GM23248 (cell line): Measurements from ENCODE around the gene NUP93. TPM values are rescaled to one million over a fixed set of nuclear protein-coding genes. Genes with fewer than 3 reads are reported as not detected.

Experiments
- DNase-seq: peaks from one replicate; pipeline ENCODE4 v3.0.0-alpha.2; 2015
- H2AFZ ChIP-seq: fragments of 200-600 bp; sonication (generic); 2 replicates; pipeline ENCODE4 v1.6.1; 2016; ENCODE audit warnings: antibody characterized with exemption
- H3F3A ChIP-seq: fragments of 200-600 bp; sonication (generic); 2 replicates; pipeline ENCODE4 v1.6.1; 2016; ENCODE audit warnings: mild to moderate bottlenecking, antibody characterized with exemption, mixed run types; ENCODE audit not compliant: insufficient read depth
- H3K27ac ChIP-seq: fragments of 200-600 bp; sonication (generic); 2 replicates; pipeline ENCODE4 v1.5.1; 2016; ENCODE audit warnings: mild to moderate bottlenecking
- H3K27me3 ChIP-seq: fragments of 200-600 bp; sonication (generic); replicated peaks from 2 replicates; pipeline ENCODE4 v1.6.1; 2016; ENCODE audit warnings: mild to moderate bottlenecking; ENCODE audit not compliant: insufficient read depth
- H3K36me3 ChIP-seq: fragments of 200-600 bp; sonication (generic); 2 replicates; pipeline ENCODE4 v1.6.1; 2016; ENCODE audit warnings: low read depth, mild to moderate bottlenecking
- H3K4me1 ChIP-seq: fragments of 200-600 bp; sonication (generic); 2 replicates; pipeline ENCODE4 v1.6.1; 2016; ENCODE audit warnings: mild to moderate bottlenecking; ENCODE audit not compliant: insufficient read depth
- H3K4me2 ChIP-seq: fragments of 200-600 bp; sonication (generic); one replicate; pipeline ENCODE4 v1.6.1; 2016; ENCODE audit warnings: mild to moderate bottlenecking; ENCODE audit not compliant: unreplicated experiment
- H3K4me3 ChIP-seq: fragments of 200-600 bp; sonication (generic); 2 replicates; pipeline ENCODE4 v1.5.1; 2016; ENCODE audit warnings: mild to moderate bottlenecking
- H3K79me2 ChIP-seq: fragments of 200-600 bp; sonication (generic); 2 replicates; pipeline ENCODE4 v1.6.1; 2016; ENCODE audit warnings: mild to moderate bottlenecking; ENCODE audit not compliant: insufficient read depth
- H3K9ac ChIP-seq: fragments of 200-600 bp; sonication (generic); 2 replicates; pipeline ENCODE4 v1.6.1; 2016; ENCODE audit warnings: mild to moderate bottlenecking
- H3K9me2 ChIP-seq: fragments of 200-600 bp; sonication (generic); 2 replicates; pipeline ENCODE4 v1.6.1; 2016; ENCODE audit warnings: mixed run types, mild to moderate bottlenecking, moderate library complexity; ENCODE audit not compliant: insufficient read depth
- H3K9me3 ChIP-seq: fragments of 200-600 bp; sonication (generic); one replicate; pipeline ENCODE4 v1.6.1; 2017; ENCODE audit warnings: low read depth
- H4K20me1 ChIP-seq: fragments of 200-600 bp; sonication (generic); 2 replicates; pipeline ENCODE4 v1.6.0; 2016; ENCODE audit not compliant: insufficient read depth
- EZH2 ChIP-seq: fragments of 200-600 bp; sonication (generic); IDR thresholded peaks from 2 replicates; pipeline ENCODE4 v1.6.1; 2018; ENCODE audit warnings: antibody characterized with exemption, mild to moderate bottlenecking; ENCODE audit not compliant: insufficient read depth, poor library complexity, severe bottlenecking
- EZH2phosphoT487 ChIP-seq: fragments of 200-600 bp; sonication (generic); IDR thresholded peaks from 2 replicates; pipeline ENCODE4 v1.6.1; 2018; ENCODE audit warnings: antibody characterized with exemption, moderate library complexity, mild to moderate bottlenecking, low read depth; ENCODE audit not compliant: insufficient read depth
- WGBS, 2 experiments: methylation state at CpG; one replicate each; pipeline ENCODE4 v1.1.6; 2015 to 2017; ENCODE audit warnings: low lambda C conversion rate in 2 of 2, low coverage in 1 of 2; ENCODE audit errors: missing lambda C conversion rate in 2 of 2; 5-methylcytosine and 5-hydroxymethylcytosine counted together
- in situ Hi-C: fragments of 300-500 bp; cut with MboI; formaldehyde crosslinking; loops from 2 replicates; pipeline ENCODE4 v1.15.0; 2020
- polyA plus RNA-seq: library from polyadenylated mRNA; unstranded; fragments of >200 nt; fragmentation: Nextera tagmentation; extraction: Ambion mirVana; gene quantifications from 2 replicates; pipeline ENCODE4 v1.2.1, GENCODE V29; 2016
- total RNA-seq: library from RNA; depleted of rRNA; stranded (reverse); fragments of >200 nt; shearing (Covaris generic); gene quantifications from 2 replicates; pipeline ENCODE4 v1.2.3, GENCODE V29; 2014

The NUP93 gene
- total and polyA plus RNA-seq, 2 experiments from 2014 or later = 47.1 to 51.2 TPM

DNA sequence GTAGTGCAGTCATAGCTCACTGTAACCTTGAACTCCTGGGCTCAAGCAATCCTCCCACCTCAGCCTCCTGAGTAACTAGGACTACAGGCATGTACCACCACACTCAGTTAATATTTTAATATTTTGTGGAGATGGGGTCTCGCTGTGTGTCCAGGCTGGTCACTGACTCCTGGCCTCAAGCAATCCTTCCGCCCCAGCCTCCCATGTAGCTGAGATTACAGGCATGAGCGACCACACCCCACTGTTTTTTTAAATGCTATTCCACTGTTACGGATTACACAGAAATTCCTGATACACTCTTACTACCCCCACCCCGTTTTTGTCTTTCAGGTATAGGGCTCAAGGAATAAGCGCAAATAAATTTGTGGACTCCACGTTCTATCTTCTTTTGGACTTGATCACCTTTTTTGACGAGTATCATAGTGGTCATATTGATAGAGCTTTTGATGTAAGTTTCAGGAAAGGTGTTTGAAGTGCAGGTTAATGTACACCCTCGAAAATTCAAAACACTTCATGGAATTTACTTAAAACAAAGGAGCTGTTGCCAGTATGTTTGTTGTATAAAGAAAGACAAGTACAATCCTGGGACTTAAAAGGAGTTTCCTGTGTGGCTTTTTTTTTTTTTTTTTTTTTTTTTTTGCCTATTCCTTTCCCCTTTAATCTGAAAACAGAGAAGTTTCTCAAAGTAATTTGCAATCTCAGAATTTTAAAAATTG lies 108.9 kb downstream of the NUP93 start:
- no peak for DNase-seq

DNA sequence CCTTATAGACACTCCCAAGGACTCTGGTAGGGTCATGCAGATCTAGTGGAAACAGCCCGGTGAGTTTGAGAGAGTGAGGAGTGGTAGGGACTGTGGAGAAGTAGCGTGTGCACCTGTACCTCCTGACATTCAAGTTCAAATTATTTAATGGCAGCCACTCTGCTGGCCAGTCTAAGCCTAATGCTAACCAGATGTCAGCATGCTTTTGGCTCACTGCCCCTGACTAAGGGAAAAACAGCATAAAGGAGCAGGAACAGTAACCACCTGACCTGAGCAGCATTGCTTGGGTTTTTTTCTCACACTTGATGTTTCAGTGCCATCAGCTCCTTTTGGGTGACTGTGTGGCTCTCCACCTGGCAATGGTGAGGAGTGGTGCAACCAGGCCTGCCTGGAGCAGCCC lies 111.3 kb downstream of the NUP93 start:
- no peaks in the 10 kb centered on the region for H3K27me3 ChIP-seq
- no peak for TF ChIP-seq EZH2phosphoT487
- no peak for TF ChIP-seq EZH2
- in situ Hi-C loops = no loop called here
- H3K9ac ChIP-seq = no peak overlapping the region
- no peaks in the 10 kb centered on the region for H4K20me1 ChIP-seq
- no peak overlapping the region for H3K4me2 ChIP-seq
- H3K79me2 ChIP-seq = no peaks in the 10 kb centered on the region
- no peak overlapping the region for H2AFZ ChIP-seq
- no peaks in the 10 kb centered on the region for H3K9me2 ChIP-seq
- DNase-seq = peak; percentile 74
- 51 to 54% methylated on average over 2 of the region's 2 CpGs for WGBS, 2 experiments
- peaks cover 7% of the 10 kb centered on the region; the same call in 1 of the 2 replicates for H3K36me3 ChIP-seq
- H3F3A ChIP-seq = no peaks in the 10 kb centered on the region
- no peaks in the 10 kb centered on the region for H3K9me3 ChIP-seq
- H3K4me3 ChIP-seq = no peak overlapping the region
- H3K4me1 ChIP-seq = no peaks in the 10 kb centered on the region
- H3K27ac ChIP-seq = no peak overlapping the region

More for the DNA sequence above, 108.9 kb downstream of the NUP93 start:
- Histone ChIP-seq H3K4me3 (no peak overlapping the region), H3K9ac (no peak overlapping the region), H3K36me3 (peaks cover 20% of the 10 kb centered on the region), H4K20me1 (no peaks in the 10 kb centered on the region), H3F3A (no peaks in the 10 kb centered on the region), H3K27ac (no peak overlapping the region), H3K79me2 (no peaks in the 10 kb centered on the region), H3K9me3 (no peaks in the 10 kb centered on the region), H3K4me2 (no peak overlapping the region), H3K4me1 (no peaks in the 10 kb centered on the region), H3K27me3 (no peaks in the 10 kb centered on the region), H3K9me2 (no peaks in the 10 kb centered on the region), H2AFZ (no peak overlapping the region)
- TF ChIP-seq EZH2phosphoT487 (no peak), EZH2 (no peak)
- in situ Hi-C loops = no loop called here
- WGBS, 2 experiments = 94 to 95% methylated on average over 9 of the region's 9 CpGs

DNA sequence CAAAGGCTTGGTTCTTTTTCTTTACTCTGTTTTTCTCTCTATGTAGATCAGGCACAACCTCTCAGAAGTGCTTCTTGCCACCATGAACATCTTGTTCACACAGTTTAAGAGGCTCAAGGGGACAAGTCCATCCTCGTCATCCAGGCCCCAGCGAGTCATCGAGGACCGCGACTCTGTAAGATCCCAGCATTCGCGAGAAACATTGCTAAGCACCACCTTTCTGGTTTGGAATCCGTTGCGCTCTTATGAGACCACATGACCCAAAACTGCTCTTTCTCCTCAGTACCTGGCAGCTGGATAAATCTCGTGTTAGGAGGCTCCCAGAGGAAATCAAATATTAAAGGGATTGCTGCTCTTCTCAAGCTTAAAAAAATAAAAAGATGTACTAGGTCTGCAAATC lies 111.7 kb downstream of the NUP93 start:
- Histone ChIP-seq H3F3A (no peaks in the 10 kb centered on the region), H3K4me1 (no peaks in the 10 kb centered on the region), H3K27me3 (no peaks in the 10 kb centered on the region), H4K20me1 (no peaks in the 10 kb centered on the region), H3K27ac (no peak overlapping the region), H3K4me2 (no peak overlapping the region), H3K36me3 (peaks cover 7% of the 10 kb centered on the region; the same call in 1 of the 2 replicates), H3K4me3 (no peak overlapping the region), H2AFZ (no peak overlapping the region), H3K9me3 (no peaks in the 10 kb centered on the region), H3K9ac (no peak overlapping the region), H3K79me2 (no peaks in the 10 kb centered on the region), H3K9me2 (no peaks in the 10 kb centered on the region)
- TF ChIP-seq EZH2 (no peak), EZH2phosphoT487 (no peak)
- DNase-seq = no peak
- in situ Hi-C loops = no loop called here
- 96% methylated on average over 10 of the region's 10 CpGs for WGBS, 2 experiments

DNA sequence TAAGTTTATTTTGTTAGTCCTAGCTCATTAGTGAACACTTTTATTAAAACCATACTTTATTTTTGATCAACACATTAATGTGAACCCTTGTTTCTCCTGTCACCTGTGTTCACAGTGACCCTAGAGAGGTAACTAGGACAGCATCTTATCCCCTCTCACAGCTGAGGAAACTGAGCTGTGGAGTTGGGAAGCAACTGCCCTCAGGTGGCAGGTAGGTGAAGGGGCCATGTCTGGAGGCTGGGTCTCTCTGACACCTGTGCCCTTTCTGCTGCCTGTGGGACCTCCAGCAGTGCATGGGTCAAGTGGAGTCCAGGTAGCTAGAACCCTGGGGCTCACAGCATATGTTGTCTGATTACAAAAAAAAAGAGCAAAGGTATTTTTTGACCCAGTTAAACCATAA lies 112.2 kb downstream of the NUP93 start:
- Histone ChIP-seq H3K36me3 (peaks cover 7% of the 10 kb centered on the region; the same call in 1 of the 2 replicates), H3K9me3 (no peaks in the 10 kb centered on the region), H3K27me3 (no peaks in the 10 kb centered on the region)

More for the DNA sequence above, 112.2 kb downstream of the NUP93 start:
- H3K4me3 ChIP-seq = no peak overlapping the region
- H4K20me1 ChIP-seq = no peaks in the 10 kb centered on the region
- no peaks in the 10 kb centered on the region for H3K9me2 ChIP-seq
- H3K9ac ChIP-seq = no peak overlapping the region
- no peak overlapping the region for H2AFZ ChIP-seq
- in situ Hi-C loops = no loop called here
- no peak overlapping the region for H3K27ac ChIP-seq
- TF ChIP-seq EZH2 (no peak), EZH2phosphoT487 (no peak)
- H3F3A ChIP-seq = peaks cover 4% of the 10 kb centered on the region; the same call in 1 of the 2 replicates
- no peak overlapping the region for H3K4me2 ChIP-seq
- no peak for DNase-seq
- H3K79me2 ChIP-seq = no peaks in the 10 kb centered on the region
- 0 out of 2 replicates have a peak, but pooled peaks cover 1% of the 10 kb centered on the region for H3K4me1 ChIP-seq
